GM12878 (cell line): ENCODE results near the gene CYB5B. TPM values are rescaled to one million over a fixed set of nuclear protein-coding genes. Genes with fewer than 3 reads are reported as not detected.

ENCODE experiments used
- ATAC-seq: fragments of 200-7000 bp; cut with Tn5 transposase; 3 replicates; pipeline ENCODE4 v1.9.1; 2020; ENCODE audit warnings: mild to moderate bottlenecking, moderate library complexity
- BruUV-seq: library from RNA; stranded (reverse); fragments of 400-500 nt; replicated peaks from 2 replicates; lab custom pipeline; 2021; lab: Mats Ljungman, UMichigan
- CTCF ChIA-PET: fragments of 300-600 bp; sonication (Branson Sonifier 250); formaldehyde crosslinking; extraction: SDS; loops from one replicate; lab custom pipeline; 2021; ENCODE audit warnings: inconsistent platforms; lab: Yijun Ruan, JAX
- POLR2A ChIA-PET: fragments of 350-600 bp; formaldehyde crosslinking; extraction: SDS; loops from one replicate; lab custom pipeline; 2021; ENCODE audit warnings: inconsistent platforms; lab: Charles Lee
- RAD21 ChIA-PET: fragments of 300-600 bp; sonication (Branson Sonifier 250); formaldehyde crosslinking; loops from one replicate; lab custom pipeline; 2023; ENCODE audit warnings: antibody characterized with exemption; ENCODE audit not compliant: unreplicated experiment; lab: Charles Lee
- SMC1A ChIA-PET: fragments of 300-600 bp; sonication (Branson Sonifier 250); formaldehyde crosslinking; loops from one replicate; lab custom pipeline; 2023; ENCODE audit not compliant: unreplicated experiment, uncharacterized antibody; lab: Charles Lee
- DNase-seq: peaks from one replicate; pipeline ENCODE4 v3.0.0-alpha.2; 2011; ENCODE audit warnings: low read depth, low spot score
- FAIRE-seq: peaks from 3 replicates; lab custom pipeline; 2011; peaks lifted over from hg19 to GRCh38; lab: Jason Lieb, UNC
- H2AFZ ChIP-seq: 2 replicates; pipeline ENCODE4 v1.6.0; 2011; ENCODE audit warnings: low read depth, low read length, control low read depth; ENCODE audit not compliant: control insufficient read depth
- H3K27ac ChIP-seq: 2 replicates; pipeline ENCODE4 v1.5.1; 2011; ENCODE audit warnings: control low read depth; ENCODE audit not compliant: control insufficient read depth, insufficient read depth
- H3K27me3 ChIP-seq, 2 experiments: replicated peaks in 1 of 2; 2 replicates each; pipeline versions ENCODE4 v1.6.0 to v1.6.1; 2011; ENCODE audit warnings: low read length in 1 of 2; ENCODE audit not compliant: control insufficient read depth in 2 of 2, insufficient read depth in 2 of 2
- H3K36me3 ChIP-seq, 2 experiments: 2 replicates each; pipeline ENCODE4 v1.5.1; 2011; ENCODE audit warnings: low read length in 1 of 2; ENCODE audit not compliant: control insufficient read depth in 2 of 2, insufficient read depth in 2 of 2
- H3K4me1 ChIP-seq: 2 replicates; pipeline ENCODE4 v1.6.1; 2011; ENCODE audit warnings: mild to moderate bottlenecking, low read length, moderate library complexity, mixed read lengths; ENCODE audit not compliant: control insufficient read depth, insufficient read depth
- H3K4me2 ChIP-seq: 2 replicates; pipeline ENCODE4 v1.6.0; 2011; ENCODE audit warnings: control low read depth; ENCODE audit not compliant: control insufficient read depth, insufficient read depth
- H3K4me3 ChIP-seq: fragments of 200-600 bp; sonication (generic); 2 replicates; pipeline ENCODE4 v1.5.1; 2016
- H3K79me2 ChIP-seq: 2 replicates; pipeline ENCODE4 v1.6.0; 2011; ENCODE audit warnings: low read length; ENCODE audit not compliant: control insufficient read depth, insufficient read depth
- H3K9ac ChIP-seq: 2 replicates; pipeline ENCODE4 v1.8.0; 2011; ENCODE audit warnings: low read length, control low read depth, mixed read lengths; ENCODE audit not compliant: control insufficient read depth, insufficient read depth
- H3K9me3 ChIP-seq: replicated peaks from 3 replicates; pipeline ENCODE4 v1.5.1; 2011; ENCODE audit warnings: mild to moderate bottlenecking, low read length; ENCODE audit not compliant: control insufficient read depth, insufficient read depth
- H4K20me1 ChIP-seq: 2 replicates; pipeline ENCODE4 v1.6.0; 2011; ENCODE audit not compliant: control insufficient read depth, insufficient read depth
- ASH2L ChIP-seq: fragments of 300-600, 200-600 bp; sonication (generic); IDR thresholded peaks from 2 replicates; pipeline ENCODE4 v1.6.1; 2017; ENCODE audit warnings: low read depth, mild to moderate bottlenecking, borderline replicate concordance
- ATF7 ChIP-seq: fragments of 450-650 bp; IDR thresholded peaks from 2 replicates; pipeline ENCODE4 v1.6.1; 2016; ENCODE audit warnings: low read depth, mild to moderate bottlenecking
- HDAC6 ChIP-seq: fragments of 200-600 bp; sonication (generic); IDR thresholded peaks from one replicate; pipeline ENCODE4 v1.8.0; 2017; ENCODE audit warnings: antibody characterized with exemption; ENCODE audit not compliant: unreplicated experiment
- HDGF ChIP-seq: fragments of 450-650 bp; IDR thresholded peaks from 2 replicates; pipeline ENCODE4 v1.6.1; 2016; ENCODE audit warnings: antibody characterized with exemption
- MXI1 ChIP-seq: fragments of 150-350 bp; IDR thresholded peaks from 2 replicates; pipeline ENCODE4 v1.6.1; 2011; ENCODE audit warnings: low read depth, mild to moderate bottlenecking, inconsistent platforms, low read length, improper control_type of control experiment
- NFYB ChIP-seq: IDR thresholded peaks from 2 replicates; pipeline ENCODE4 v1.6.1; 2011; ENCODE audit warnings: low read depth, mild to moderate bottlenecking, low read length, improper control_type of control experiment, moderate library complexity; ENCODE audit not compliant: insufficient read depth
- RAD21 ChIP-seq: IDR thresholded peaks from 2 replicates; pipeline ENCODE4 v1.6.1; 2011; ENCODE audit warnings: mild to moderate bottlenecking, low read depth, low read length, moderate library complexity; ENCODE audit not compliant: insufficient read depth
- SMAD1 ChIP-seq: fragments of 450-650 bp; IDR thresholded peaks from 2 replicates; pipeline ENCODE4 v1.6.1; 2018; ENCODE audit warnings: mild to moderate bottlenecking, low read depth; ENCODE audit not compliant: partially characterized antibody
- TARDBP ChIP-seq: IDR thresholded peaks from 2 replicates; pipeline ENCODE4 v1.6.1; 2016; ENCODE audit warnings: borderline replicate concordance
- WRNIP1 ChIP-seq: IDR thresholded peaks from 2 replicates; pipeline ENCODE4 v1.6.1; 2011; ENCODE audit warnings: low read depth, low read length, improper control_type of control experiment, borderline replicate concordance
- ZBED1 ChIP-seq: IDR thresholded peaks from 2 replicates; pipeline ENCODE4 v1.6.1; 2016; ENCODE audit warnings: borderline replicate concordance
- WGBS: methylation state at CpG from one replicate; pipeline ENCODE4 v1.1.6; 2016; ENCODE audit warnings: low lambda C conversion rate; ENCODE audit not compliant: insufficient replicate concordance, insufficient coverage; ENCODE audit errors: missing lambda C conversion rate; 5-methylcytosine and 5-hydroxymethylcytosine counted together
- in situ Hi-C: fragments of 300-500 bp; cut with MboI; formaldehyde crosslinking; loops from 9 replicates; pipeline ENCODE4 v1.14.3; 2018; ENCODE audit warnings: mixed read lengths
- intact Hi-C: fragments of 100-400 bp; cut with micrococcal nuclease; formaldehyde crosslinking; loops from one replicate; pipeline ENCODE4 v1.14.2; 2022; ENCODE audit not compliant: unreplicated experiment
- polyA plus RNA-seq, 11 experiments: library from polyadenylated mRNA; depleted of rRNA in 4 of 11; unstranded in 6 of 11; stranded (reverse) in 5 of 11; fragments of >200 nt; fragmentation: Nextera tagmentation in 4 of 11; fragmentation: Illumina TruSeq in 1 of 11; extraction: Ambion mirVana in 4 of 11; extraction: Trizol in 1 of 11; gene quantifications; 1 replicate in 1 of 11; 2 replicates in 10 of 11; pipeline versions ENCODE4 v1.2.1 to v1.2.3, GENCODE V29; 2011 to 2016; ENCODE audit warnings: inconsistent platforms in 2 of 11, missing spikeins in 2 of 11, low read depth in 1 of 11
- total RNA-seq, 4 experiments: library from RNA; depleted of rRNA in 3 of 4; stranded (reverse); fragments of >200 nt in 3 of 4; fragmentation: Illumina TruSeq in 1 of 4; extraction: Trizol in 1 of 4; gene quantifications; 2 replicates each; pipeline versions ENCODE4 v1.2.1 to v1.2.3, GENCODE V29; 2013 to 2021
- TF ChIP-seq, protein P1 (sequence below): fragments of 450-650 bp; IDR thresholded peaks from 2 replicates; pipeline ENCODE4 v1.6.1; 2016; ENCODE audit warnings: mild to moderate bottlenecking
- TF ChIP-seq, protein P2 (sequence below): IDR thresholded peaks from 2 replicates; pipeline ENCODE4 v1.6.1; 2012; ENCODE audit warnings: low read depth, low read length, improper control_type of control experiment
- TF ChIP-seq, protein P3 (sequence below): IDR thresholded peaks from 2 replicates; pipeline ENCODE4 v1.6.1; 2012; ENCODE audit warnings: low read depth, low read length, improper control_type of control experiment
- TF ChIP-seq, protein P4 (sequence below): fragments of 450-650 bp; IDR thresholded peaks from 2 replicates; pipeline ENCODE4 v1.6.1; 2017; ENCODE audit warnings: mild to moderate bottlenecking, moderate library complexity

The CYB5B gene
- total and polyA plus RNA-seq, 10 of the 15 experiments (the other 5 are each of a cell fraction or from before 2014, with no cell fraction given), result 145 to 305 (median 179) TPM

DNA sequence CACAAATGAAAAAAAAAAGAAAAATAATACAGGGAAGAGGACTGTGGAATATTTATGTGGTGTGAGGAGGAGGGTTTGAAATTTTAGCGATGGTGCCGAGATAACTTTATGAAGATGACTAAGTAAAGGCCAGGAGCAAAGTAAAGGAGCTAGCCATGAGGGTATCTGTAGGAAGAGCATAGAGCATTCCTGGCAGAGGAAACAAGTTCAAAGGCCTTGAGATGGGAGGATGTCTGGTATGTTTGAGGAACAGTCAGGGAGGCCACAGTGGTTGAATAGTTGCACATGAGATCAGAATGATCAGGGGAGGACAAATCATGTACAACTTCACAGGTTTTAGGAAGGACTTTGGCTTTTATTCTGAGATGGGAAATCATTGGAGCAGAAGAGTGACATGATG is 4.2 kb downstream of the CYB5B start:
- peaks cover 75% of the 10 kb centered on the region for H3K79me2 ChIP-seq
- H3K4me2 ChIP-seq, result no peak overlapping the region
- H3K27me3 ChIP-seq, result no peaks in the 10 kb centered on the region
- no peak overlapping the region for H3K4me3 ChIP-seq
- H3K36me3 ChIP-seq, result peaks cover 4 to 33% of the 10 kb centered on the region in 2 experiments
- peak; percentile 23 for FAIRE-seq
- no peak for DNase-seq
- H3K9ac ChIP-seq, result no peak overlapping the region
- H3K4me1 ChIP-seq, result peaks cover 9% of the 10 kb centered on the region
- H3K9me3 ChIP-seq, result peaks cover 11% of the 10 kb centered on the region
- H4K20me1 ChIP-seq, result no peaks in the 10 kb centered on the region
- no peak overlapping the region for H2AFZ ChIP-seq
- SMC1A ChIA-PET, result interaction anchor here (0.9 to 1.8 kb wide), 3 partner anchors 10 to 35 kb away, joined by 4 to 7 read pairs (median 6); no protein-coding TSS in a partner anchor
- intact Hi-C loops, result no loop called here
- CTCF ChIA-PET, result interaction anchor here (1.2 to 3.0 kb wide), 3 partner anchors 11 to 33 kb away, joined by 3 to 10 read pairs (median 4); no protein-coding TSS in a partner anchor
- RAD21 ChIA-PET, result no interaction called here
- no peak overlapping the region for H3K27ac ChIP-seq
- TF ChIP-seq MXI1, result no peak
- TF ChIP-seq, protein P1, sequence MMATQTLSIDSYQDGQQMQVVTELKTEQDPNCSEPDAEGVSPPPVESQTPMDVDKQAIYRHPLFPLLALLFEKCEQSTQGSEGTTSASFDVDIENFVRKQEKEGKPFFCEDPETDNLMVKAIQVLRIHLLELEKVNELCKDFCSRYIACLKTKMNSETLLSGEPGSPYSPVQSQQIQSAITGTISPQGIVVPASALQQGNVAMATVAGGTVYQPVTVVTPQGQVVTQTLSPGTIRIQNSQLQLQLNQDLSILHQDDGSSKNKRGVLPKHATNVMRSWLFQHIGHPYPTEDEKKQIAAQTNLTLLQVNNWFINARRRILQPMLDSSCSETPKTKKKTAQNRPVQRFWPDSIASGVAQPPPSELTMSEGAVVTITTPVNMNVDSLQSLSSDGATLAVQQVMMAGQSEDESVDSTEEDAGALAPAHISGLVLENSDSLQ, result no peak
- TF ChIP-seq, protein P2, sequence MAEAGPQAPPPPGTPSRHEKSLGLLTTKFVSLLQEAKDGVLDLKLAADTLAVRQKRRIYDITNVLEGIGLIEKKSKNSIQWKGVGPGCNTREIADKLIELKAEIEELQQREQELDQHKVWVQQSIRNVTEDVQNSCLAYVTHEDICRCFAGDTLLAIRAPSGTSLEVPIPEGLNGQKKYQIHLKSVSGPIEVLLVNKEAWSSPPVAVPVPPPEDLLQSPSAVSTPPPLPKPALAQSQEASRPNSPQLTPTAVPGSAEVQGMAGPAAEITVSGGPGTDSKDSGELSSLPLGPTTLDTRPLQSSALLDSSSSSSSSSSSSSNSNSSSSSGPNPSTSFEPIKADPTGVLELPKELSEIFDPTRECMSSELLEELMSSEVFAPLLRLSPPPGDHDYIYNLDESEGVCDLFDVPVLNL, result no peak
- no peak for TF ChIP-seq SMAD1
- TF ChIP-seq ASH2L, result no peak
- no peak for TF ChIP-seq ATF7
- TF ChIP-seq TARDBP, result no peak
- TF ChIP-seq RAD21, result no peak
- no peak for TF ChIP-seq NFYB
- TF ChIP-seq HDGF, result no peak
- TF ChIP-seq WRNIP1, result no peak
- TF ChIP-seq, protein P3, sequence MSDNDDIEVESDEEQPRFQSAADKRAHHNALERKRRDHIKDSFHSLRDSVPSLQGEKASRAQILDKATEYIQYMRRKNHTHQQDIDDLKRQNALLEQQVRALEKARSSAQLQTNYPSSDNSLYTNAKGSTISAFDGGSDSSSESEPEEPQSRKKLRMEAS, result no peak
- TF ChIP-seq, protein P4, sequence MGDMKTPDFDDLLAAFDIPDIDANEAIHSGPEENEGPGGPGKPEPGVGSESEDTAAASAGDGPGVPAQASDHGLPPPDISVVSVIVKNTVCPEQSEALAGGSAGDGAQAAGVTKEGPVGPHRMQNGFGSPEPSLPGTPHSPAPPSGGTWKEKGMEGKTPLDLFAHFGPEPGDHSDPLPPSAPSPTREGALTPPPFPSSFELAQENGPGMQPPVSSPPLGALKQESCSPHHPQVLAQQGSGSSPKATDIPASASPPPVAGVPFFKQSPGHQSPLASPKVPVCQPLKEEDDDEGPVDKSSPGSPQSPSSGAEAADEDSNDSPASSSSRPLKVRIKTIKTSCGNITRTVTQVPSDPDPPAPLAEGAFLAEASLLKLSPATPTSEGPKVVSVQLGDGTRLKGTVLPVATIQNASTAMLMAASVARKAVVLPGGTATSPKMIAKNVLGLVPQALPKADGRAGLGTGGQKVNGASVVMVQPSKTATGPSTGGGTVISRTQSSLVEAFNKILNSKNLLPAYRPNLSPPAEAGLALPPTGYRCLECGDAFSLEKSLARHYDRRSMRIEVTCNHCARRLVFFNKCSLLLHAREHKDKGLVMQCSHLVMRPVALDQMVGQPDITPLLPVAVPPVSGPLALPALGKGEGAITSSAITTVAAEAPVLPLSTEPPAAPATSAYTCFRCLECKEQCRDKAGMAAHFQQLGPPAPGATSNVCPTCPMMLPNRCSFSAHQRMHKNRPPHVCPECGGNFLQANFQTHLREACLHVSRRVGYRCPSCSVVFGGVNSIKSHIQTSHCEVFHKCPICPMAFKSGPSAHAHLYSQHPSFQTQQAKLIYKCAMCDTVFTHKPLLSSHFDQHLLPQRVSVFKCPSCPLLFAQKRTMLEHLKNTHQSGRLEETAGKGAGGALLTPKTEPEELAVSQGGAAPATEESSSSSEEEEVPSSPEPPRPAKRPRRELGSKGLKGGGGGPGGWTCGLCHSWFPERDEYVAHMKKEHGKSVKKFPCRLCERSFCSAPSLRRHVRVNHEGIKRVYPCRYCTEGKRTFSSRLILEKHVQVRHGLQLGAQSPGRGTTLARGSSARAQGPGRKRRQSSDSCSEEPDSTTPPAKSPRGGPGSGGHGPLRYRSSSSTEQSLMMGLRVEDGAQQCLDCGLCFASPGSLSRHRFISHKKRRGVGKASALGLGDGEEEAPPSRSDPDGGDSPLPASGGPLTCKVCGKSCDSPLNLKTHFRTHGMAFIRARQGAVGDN, result no peak
- TF ChIP-seq ZBED1, result no peak
- TF ChIP-seq HDAC6, result no peak
- ATAC-seq, result no peak
- in situ Hi-C loops, result no loop called here
- WGBS, result 100% methylated on average over 2 of the region's 2 CpGs
- BruUV-seq, result no TSS peak
- POLR2A ChIA-PET, result interaction anchor here (0.8 to 1.0 kb wide), 2 partner anchors 10 to 14 kb away, joined by 3 to 6 read pairs; no protein-coding TSS in a partner anchor
